OCI-LY7 (cell line): Measurements from ENCODE around the gene PHF8. TPM values are rescaled to one million over a fixed set of nuclear protein-coding genes. Genes with fewer than 3 reads are reported as not detected.

Experiments
- BruUV-seq: library from RNA; stranded (reverse); fragments of 400-500 nt; replicated peaks from 2 replicates; lab custom pipeline; 2021; lab: Mats Ljungman, UMichigan
- CTCF ChIA-PET: fragments of 300-600 bp; sonication (Branson Sonifier 250); formaldehyde crosslinking; loops from one replicate; lab custom pipeline; 2022; ENCODE audit warnings: antibody characterized with exemption; ENCODE audit not compliant: unreplicated experiment; lab: Charles Lee
- POLR2A ChIA-PET: fragments of 300-600 bp; sonication (Branson Sonifier 250); formaldehyde crosslinking; loops from one replicate; lab custom pipeline; 2022; ENCODE audit warnings: antibody characterized with exemption; lab: Charles Lee
- DNase-seq: peaks from one replicate; pipeline ENCODE4 v3.0.0-alpha.2; 2015; ENCODE audit warnings: low spot score
- H2AFZ ChIP-seq: fragments of 200-600 bp; sonication (generic), shearing (Covaris generic); 2 replicates; pipeline ENCODE4 v1.6.1; 2014; ENCODE audit warnings: mild to moderate bottlenecking, antibody characterized with exemption, low read length, moderate library complexity
- H3K27ac ChIP-seq: fragments of 200-600 bp; sonication (generic); 2 replicates; pipeline ENCODE4 v1.5.1; 2014; ENCODE audit warnings: mixed run types, low read depth, mild to moderate bottlenecking, moderate library complexity, low read length, inconsistent platforms; ENCODE audit not compliant: poor library complexity, severe bottlenecking
- H3K36me3 ChIP-seq: fragments of 200-600 bp; sonication (generic); 2 replicates; pipeline ENCODE4 v1.6.1; 2014; ENCODE audit warnings: mild to moderate bottlenecking, antibody characterized with exemption, low read length, moderate library complexity, mixed read lengths; ENCODE audit not compliant: insufficient read depth
- H3K4me1 ChIP-seq: fragments of 200-600 bp; sonication (generic); 2 replicates; pipeline ENCODE4 v1.5.1; 2014; ENCODE audit warnings: mild to moderate bottlenecking, low read length; ENCODE audit not compliant: insufficient read depth, poor library complexity, severe bottlenecking
- H3K4me2 ChIP-seq: fragments of 200-600 bp; sonication (generic); 2 replicates; pipeline ENCODE4 v1.6.1; 2014; ENCODE audit warnings: mild to moderate bottlenecking, low read length
- H3K4me3 ChIP-seq: fragments of 200-600 bp; sonication (generic); 2 replicates; pipeline ENCODE4 v1.5.1; 2014; ENCODE audit warnings: mild to moderate bottlenecking, low read depth, low read length; ENCODE audit not compliant: poor library complexity, severe bottlenecking
- H3K79me2 ChIP-seq: fragments of 200-600 bp; sonication (generic); 2 replicates; pipeline ENCODE4 v1.6.1; 2016; ENCODE audit warnings: low read depth, mild to moderate bottlenecking, low read length, moderate library complexity, mixed read lengths; ENCODE audit not compliant: insufficient read depth
- H3K9me2 ChIP-seq: fragments of 200-600 bp; sonication (generic); 2 replicates; pipeline ENCODE4 v1.6.1; 2016; ENCODE audit warnings: mild to moderate bottlenecking, low read length, mixed read lengths; ENCODE audit not compliant: insufficient read depth
- H3K9me3 ChIP-seq: fragments of 200-600 bp; sonication (generic); 2 replicates; pipeline ENCODE4 v1.6.1; 2014; ENCODE audit warnings: mild to moderate bottlenecking, mixed run types, low read length, mixed read lengths
- H4K20me1 ChIP-seq: fragments of 200-600 bp; sonication (generic); 2 replicates; pipeline ENCODE4 v1.6.1; 2014; ENCODE audit warnings: mild to moderate bottlenecking, antibody characterized with exemption, low read length, moderate library complexity, mixed read lengths; ENCODE audit not compliant: insufficient read depth
- CTCF ChIP-seq: fragments of 200-600 bp; sonication (generic); conservative IDR thresholded peaks from 2 replicates; pipeline ENCODE4 v1.5.1; 2014; ENCODE audit warnings: mild to moderate bottlenecking, antibody characterized with exemption, low read length, moderate library complexity, mixed read lengths
- EZH2phosphoT487 ChIP-seq: fragments of 200-600 bp; sonication (generic); IDR thresholded peaks from 2 replicates; pipeline ENCODE4 v1.6.1; 2018; ENCODE audit warnings: low read depth, borderline replicate concordance, mild to moderate bottlenecking, mixed run types, antibody characterized with exemption, low read length, moderate library complexity, mixed read lengths
- intact Hi-C: fragments of 100-400 bp; cut with micrococcal nuclease; formaldehyde crosslinking; loops from one replicate; pipeline ENCODE4 v1.10.0; 2022; ENCODE audit not compliant: unreplicated experiment
- small RNA-seq: library from RNA; depleted of rRNA; stranded (forward); fragments of <200 nt; gene quantifications from one replicate; pipeline ENCODE3, GENCODE V24; 2014
- total RNA-seq, 2 experiments: library from RNA; depleted of rRNA in 1 of 2; stranded (reverse); fragments of >200 nt in 1 of 2; shearing (Covaris generic) in 1 of 2; gene quantifications; 2 replicates each; pipeline ENCODE4 v1.2.3, GENCODE V29; 2014 to 2022

Gene PHF8
- total RNA-seq, 2 experiments from 2014 or later, result 29.7 to 44.2 TPM

- BruUV-seq, result no TSS peak
- Histone ChIP-seq H3K4me2 (no peak overlapping the region), H2AFZ (no peak overlapping the region), H4K20me1 (no peaks in the 10 kb centered on the region), H3K9me3 (no peaks in the 10 kb centered on the region), H3K9me2 (no peaks in the 10 kb centered on the region), H3K27ac (no peak overlapping the region), H3K4me1 (no peaks in the 10 kb centered on the region), H3K79me2 (no peaks in the 10 kb centered on the region), H3K36me3 (no peaks in the 10 kb centered on the region), H3K4me3 (no peak overlapping the region)
- CTCF ChIA-PET, result no interaction called here
- DNase-seq, result no peak
- POLR2A ChIA-PET, result no interaction called here
- intact Hi-C loops, result no loop called here
- TF ChIP-seq CTCF, result no peak
- no peak for TF ChIP-seq EZH2phosphoT487
Measured at GRCh38 chrX:53918702-53919101, 125.6 kb downstream of the PHF8 start.

GRCh38 chrX:53900623-53901022 is 143.7 kb downstream of the PHF8 start:
- POLR2A ChIA-PET, result no interaction called here
- Histone ChIP-seq H3K36me3 (no peaks in the 10 kb centered on the region), H3K79me2 (no peaks in the 10 kb centered on the region), H3K9me3 (no peaks in the 10 kb centered on the region), H3K4me2 (no peak overlapping the region), H3K4me3 (no peak overlapping the region), H2AFZ (no peak overlapping the region), H3K27ac (no peak overlapping the region), H3K9me2 (no peaks in the 10 kb centered on the region), H3K4me1 (no peaks in the 10 kb centered on the region), H4K20me1 (no peaks in the 10 kb centered on the region)
- DNase-seq, result no peak
- intact Hi-C loops, result no loop called here
- BruUV-seq, result no TSS peak
- CTCF ChIA-PET, result no interaction called here
- no peak for TF ChIP-seq CTCF
- no peak for TF ChIP-seq EZH2phosphoT487

- Histone ChIP-seq H3K36me3 (no peaks in the 10 kb centered on the region), H3K27ac (no peak overlapping the region), H3K79me2 (no peaks in the 10 kb centered on the region), H4K20me1 (no peaks in the 10 kb centered on the region), H3K9me2 (no peaks in the 10 kb centered on the region), H3K9me3 (no peaks in the 10 kb centered on the region), H3K4me2 (no peak overlapping the region), H3K4me3 (no peak overlapping the region), H2AFZ (no peak overlapping the region), H3K4me1 (no peaks in the 10 kb centered on the region)
- TF ChIP-seq CTCF (no peak), EZH2phosphoT487 (no peak)
- CTCF ChIA-PET, result no interaction called here
- intact Hi-C loops, result no loop called here
- DNase-seq, result no peak
- POLR2A ChIA-PET, result no interaction called here
- BruUV-seq, result no TSS peak
Measured at GRCh38 chrX:53895270-53895669, 149.0 kb downstream of the PHF8 start.

Small RNA genes lying within 50 kb of the gene (small RNA-seq; reads per million reads assigned to genes)
- 2.9 reads per million, percentile 85 among the genes with 10 or more reads in this experiment for gene RNA5SP505

Other genes starting within 250 kb of the PHF8 start
- gene FAM120C, start 138.8 kb upstream of the PHF8 start, total RNA-seq (2014; rRNA removed; shearing (Covaris generic)), result 16.0 and 21.4 TPM in 2 replicates
- 22.2 and 29.0 TPM in 2 replicates for gene FAM120C, start 138.8 kb upstream of the PHF8 start, total RNA-seq (2022)